GM13976 (cell line): ENCODE data around the gene DIO1.

Source experiments
- DNase-seq: peaks from one replicate; pipeline ENCODE4 v3.0.0; 2012; ENCODE audit warnings: low spot score
- CTCF ChIP-seq: IDR thresholded peaks from 2 replicates; pipeline ENCODE4 v1.5.1; 2012; ENCODE audit warnings: borderline replicate concordance, mild to moderate bottlenecking; ENCODE audit not compliant: insufficient read depth; ENCODE audit errors: extremely low read depth, missing control alignments, control extremely low read depth
- in situ Hi-C: fragments of 300-500 bp; cut with MboI; formaldehyde crosslinking; loops from one replicate; pipeline ENCODE4 v1.12.0; 2022; ENCODE audit warnings: low sequenced_read_pairs, mixed read lengths, inconsistent platforms; ENCODE audit not compliant: unreplicated experiment

The DIO1 gene

GRCh38 chr1:53954128-53954527, 60.1 kb downstream of the DIO1 start:
- DNase-seq: no peak
- in situ Hi-C loops: no loop called here
- TF ChIP-seq CTCF: no peak

DNA sequence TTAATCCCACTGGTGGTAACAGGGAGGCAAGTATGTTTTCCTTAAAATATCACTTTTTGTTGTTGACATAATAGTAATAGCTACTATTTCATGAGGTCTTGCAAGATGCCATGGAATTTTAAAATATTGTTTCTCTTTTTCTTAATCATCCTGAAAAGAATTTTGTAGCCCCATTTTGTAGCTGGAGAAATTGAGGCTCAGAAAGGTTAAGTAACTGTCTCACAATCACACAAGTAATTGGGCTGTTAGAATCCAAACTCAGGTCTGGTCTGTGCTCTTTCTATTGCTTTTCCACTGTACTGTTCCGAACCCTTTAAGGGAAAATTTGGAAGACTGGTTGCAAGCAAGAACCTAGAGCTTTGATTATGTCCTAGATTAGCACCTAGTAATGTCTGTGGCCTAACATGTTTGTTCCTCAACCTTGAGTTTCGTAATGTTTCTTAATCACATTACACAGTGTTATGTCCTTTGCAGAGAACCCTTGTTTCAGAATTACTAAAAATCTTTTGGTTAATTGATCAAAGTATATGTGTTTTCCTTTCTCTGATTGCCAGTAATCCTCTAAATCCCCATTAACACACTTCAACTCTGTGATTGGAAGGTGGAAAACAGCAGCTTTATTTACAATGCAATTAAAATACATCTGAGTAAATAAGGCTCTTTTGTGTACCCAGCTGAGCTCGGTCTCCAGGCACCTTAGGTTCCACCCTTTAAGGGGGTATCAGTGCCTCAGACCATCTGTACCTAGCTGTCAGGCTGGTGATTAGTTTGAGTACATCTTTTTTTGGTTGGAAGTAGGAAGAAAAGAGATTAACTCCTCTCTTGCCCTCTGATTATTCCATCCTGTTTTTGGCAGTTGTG, 62.6 kb downstream of the DIO1 start:
- in situ Hi-C loops: loop anchor here (5.0 kb wide), 1 partner anchor 89 kb away; no protein-coding TSS in a partner anchor
- no peak for DNase-seq
- no peak for TF ChIP-seq CTCF

- no peak for DNase-seq
- in situ Hi-C loops: loop anchor here (5.0 kb wide), 1 partner anchor 90 kb away; no protein-coding TSS in a partner anchor
- no peak for TF ChIP-seq CTCF
These were observed 63.3 kb downstream of the DIO1 start for GRCh38 chr1:53957194-53957818.

DNA sequence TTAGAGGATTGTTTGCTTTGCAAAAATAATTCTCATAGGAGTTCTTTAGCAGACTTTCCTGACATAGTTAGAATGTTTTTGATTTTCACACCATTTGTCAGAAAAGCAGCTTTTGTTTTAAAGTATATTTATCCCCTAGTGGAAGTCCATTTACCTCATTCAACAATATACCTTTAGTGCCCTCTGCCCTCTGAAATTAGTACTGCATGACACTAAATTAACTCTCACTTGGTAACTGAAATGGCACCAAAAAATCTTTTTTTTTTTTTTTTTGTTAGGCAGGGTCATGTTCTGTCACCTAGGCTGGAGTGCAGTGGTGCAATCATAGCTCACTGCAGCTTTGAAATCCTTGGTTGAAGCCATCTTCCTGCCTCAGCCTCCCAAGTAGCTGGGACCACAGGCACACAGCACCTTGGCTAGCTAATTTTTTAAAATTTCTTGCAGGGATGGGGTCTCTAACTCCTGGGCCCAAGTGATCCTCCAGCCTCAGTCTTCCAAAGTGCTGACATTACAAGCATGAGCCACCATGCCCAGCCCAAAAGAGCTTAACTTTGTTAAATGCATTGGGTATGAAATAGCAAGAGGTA, 65.8 kb downstream of the DIO1 start:
- in situ Hi-C loops: loop anchor here (5.0 kb wide), 1 partner anchor 92 kb away; no protein-coding TSS in a partner anchor
- TF ChIP-seq CTCF: peak; percentile 27

More for the DNA sequence above, 65.8 kb downstream of the DIO1 start:
- peak; percentile 57 for DNase-seq
